ENCODE data around the gene SEZ6. TPM values are rescaled to one million over a fixed set of nuclear protein-coding genes. Genes with fewer than 3 reads are reported as not detected.

The SEZ6 gene
- total and polyA plus RNA-seq, 5 experiments from 2014 or later = 0.40 to 1.5 (median 0.85) TPM; not detected in 2

- H3K27ac Mint-ChIP-seq = peak overlapping the region in 6 of 10 donors; percentile 36 to 79 (median 51)
- H3K9me3 Mint-ChIP-seq = no peaks in the 10 kb centered on the region
- peak overlapping the region in 2 of 10 donors; percentile 19 to 29 for H3K4me3 Mint-ChIP-seq
- H3K4me1 Mint-ChIP-seq = peaks cover 0 to 9% (median 4%) of the 10 kb centered on the region in 4 donors
- ATAC-seq (no peak), DNase-seq (peak in 1 of 10 donors; percentile 12)
- no peaks in the 10 kb centered on the region for H3K27me3 Mint-ChIP-seq
- peaks cover 5 to 95% (median 18%) of the 10 kb centered on the region in 3 donors for H3K36me3 Mint-ChIP-seq
- POLR2A ChIA-PET = interaction anchor here (0.9 to 1.8 kb wide), 3 partner anchors 14 to 193 kb away, joined by 3 to 5 read pairs (median 3); partner anchors contain the start of gene RPL23A
These were observed 93.4 kb downstream of the SEZ6 start for GRCh38 chr17:28912281-28912937.

- POLR2A ChIA-PET = interaction anchor here (0.9 to 3.0 kb wide), 3 partner anchors 15 to 192 kb away, joined by 3 to 9 read pairs (median 5); partner anchors contain the start of genes PHF12 and RPL23A
- Mint-ChIP-seq H3K9me3 (no peaks in the 10 kb centered on the region), H3K4me3 (no peak overlapping the region), H3K36me3 (peaks cover 5 to 95% (median 18%) of the 10 kb centered on the region in 3 donors), H3K27me3 (no peaks in the 10 kb centered on the region), H3K27ac (peak overlapping the region in 1 of 10 donors; percentile 27), H3K4me1 (peaks cover 0 to 8% (median 5%) of the 10 kb centered on the region in 4 donors)
- ATAC-seq (no peak), DNase-seq (no peak)
These were observed 94.3 kb downstream of the SEZ6 start for GRCh38 chr17:28911411-28912045.

- peaks cover 0 to 7% (median 3%) of the 10 kb centered on the region in 4 donors for H3K4me1 Mint-ChIP-seq
- no peaks in the 10 kb centered on the region for H3K27me3 Mint-ChIP-seq
- no peak for ATAC-seq
- H3K9me3 Mint-ChIP-seq = no peaks in the 10 kb centered on the region
- H3K27ac Mint-ChIP-seq = peak overlapping the region in 1 of 10 donors; percentile 62
- DNase-seq = peak in 1 of 10 donors; percentile 27
- peaks cover 5 to 91% (median 18%) of the 10 kb centered on the region in 3 donors for H3K36me3 Mint-ChIP-seq
- POLR2A ChIA-PET = interaction anchor here (3.0 kb wide), 1 partner anchor 42 kb away, joined by 9 read pairs; the partner anchor contains the start of gene PHF12
- H3K4me3 Mint-ChIP-seq = no peak overlapping the region
These were observed 95.3 kb downstream of the SEZ6 start for GRCh38 chr17:28910534-28910933.

GRCh38 chr17:28908640-28909167 lies 97.1 kb downstream of the SEZ6 start:
- no peak for DNase-seq
- H3K27me3 Mint-ChIP-seq = no peaks in the 10 kb centered on the region
- POLR2A ChIA-PET = interaction anchor here (1.0 to 3.0 kb wide), 3 partner anchors 44 to 189 kb away, joined by 3 to 9 read pairs (median 3); partner anchors contain the start of genes PHF12 and RPL23A
- no peak overlapping the region for H3K4me3 Mint-ChIP-seq
- no peak for ATAC-seq
- peak overlapping the region in 2 of 10 donors; percentile 56 to 77 for H3K27ac Mint-ChIP-seq
- H3K9me3 Mint-ChIP-seq = no peaks in the 10 kb centered on the region
- H3K4me1 Mint-ChIP-seq = peaks cover 0 to 4% (median 2%) of the 10 kb centered on the region in 4 donors
- H3K36me3 Mint-ChIP-seq = peaks cover 0 to 82% (median 9%) of the 10 kb centered on the region in 3 donors

- Mint-ChIP-seq H3K36me3 (peaks cover 0 to 74% (median 7%) of the 10 kb centered on the region in 3 donors), H3K27ac (peak overlapping the region in 5 of 10 donors; percentile 47 to 87 (median 59)), H3K27me3 (no peaks in the 10 kb centered on the region), H3K4me1 (peaks cover 3 to 9% (median 5%) of the 10 kb centered on the region in 4 donors), H3K4me3 (no peak overlapping the region), H3K9me3 (no peaks in the 10 kb centered on the region)
- DNase-seq = no peak
- ATAC-seq = no peak
- POLR2A ChIA-PET = interaction anchor here (0.6 to 1.3 kb wide), 6 partner anchors 11 to 196 kb away, joined by 3 to 4 read pairs (median 3); partner anchors contain the start of genes PROCA1 and RPL23A
These were observed 97.9 kb downstream of the SEZ6 start for GRCh38 chr17:28907709-28908475.

GRCh38 chr17:28906706-28907438 lies 99.0 kb downstream of the SEZ6 start:
- DNase-seq (peak in 1 of 10 donors; percentile 34), ATAC-seq (no peak)
- H3K27me3 Mint-ChIP-seq = no peaks in the 10 kb centered on the region
- POLR2A ChIA-PET = interaction anchor here (0.7 to 1.1 kb wide), 3 partner anchors 9 to 14 kb away, joined by 3 to 4 read pairs (median 3); no protein-coding TSS in a partner anchor
- H3K36me3 Mint-ChIP-seq = peaks cover 0 to 64% (median 5%) of the 10 kb centered on the region in 3 donors
- peak overlapping the region in 8 of 10 donors; percentile 48 to 87 (median 62) for H3K27ac Mint-ChIP-seq
- H3K9me3 Mint-ChIP-seq = no peaks in the 10 kb centered on the region
- H3K4me1 Mint-ChIP-seq = peaks cover 7 to 14% (median 11%) of the 10 kb centered on the region in 4 donors
- no peak overlapping the region for H3K4me3 Mint-ChIP-seq

GRCh38 chr17:28906276-28906675 lies 99.6 kb downstream of the SEZ6 start:
- Mint-ChIP-seq H3K9me3 (no peaks in the 10 kb centered on the region), H3K27me3 (no peaks in the 10 kb centered on the region), H3K36me3 (peaks cover 0 to 58% (median 5%) of the 10 kb centered on the region in 3 donors), H3K4me1 (peaks cover 10 to 19% (median 17%) of the 10 kb centered on the region in 4 donors), H3K4me3 (peak overlapping the region in 1 of 10 donors; percentile 29), H3K27ac (peak overlapping the region in 5 of 10 donors; percentile 22 to 80 (median 51))
- ATAC-seq = no peak
- POLR2A ChIA-PET = interaction anchor here (0.7 kb wide), 1 partner anchor 10 kb away, joined by 3 read pairs; no protein-coding TSS in a partner anchor
- peak in 1 of 10 donors; percentile 52 for DNase-seq

Other genes with a start within 250 kb of the SEZ6 start
- gene FAM222B, start 163.2 kb downstream of the SEZ6 start, total RNA-seq = 10 to 100 TPM; 16.9 to 23.1 TPM
- 10 to 100 TPM in 1 of 3 donors, 1 to 10 TPM in 2; 7.5 to 20.0 (median 9.2) TPM for gene FAM222B, start 163.2 kb downstream of the SEZ6 start, polyA plus RNA-seq
- 10 to 100 TPM; 25.3 to 25.8 TPM for gene ERAL1, start 151.0 kb downstream of the SEZ6 start, total RNA-seq
- 10 to 100 TPM; 32.7 to 54.9 (median 38.0) TPM for gene ERAL1, start 151.0 kb downstream of the SEZ6 start, polyA plus RNA-seq
- gene FLOT2, start 108.3 kb downstream of the SEZ6 start, total RNA-seq = 100 to 1,000 TPM; 206 to 213 TPM
- gene FLOT2, start 108.3 kb downstream of the SEZ6 start, polyA plus RNA-seq = 100 to 1,000 TPM; 230 to 253 (median 237) TPM
- gene DHRS13, start 103.0 kb downstream of the SEZ6 start, total RNA-seq = 10 to 100 TPM; 46.1 to 47.3 TPM
- gene DHRS13, start 103.0 kb downstream of the SEZ6 start, polyA plus RNA-seq = 10 to 100 TPM; 17.1 to 22.8 (median 19.4) TPM
- gene PHF12, start 54.5 kb downstream of the SEZ6 start, total RNA-seq = 100 to 1,000 TPM; 117 to 124 TPM
- 10 to 100 TPM in 1 of 3 donors, 1 to 10 TPM in 2; 5.2 to 12.0 (median 6.2) TPM for gene PHF12, start 54.5 kb downstream of the SEZ6 start, polyA plus RNA-seq
- 1 to 10 TPM; 7.3 to 8.7 TPM for gene PIPOX, start 37.1 kb upstream of the SEZ6 start, total RNA-seq
- 1 to 10 TPM; 1.2 to 1.5 (median 1.3) TPM for gene PIPOX, start 37.1 kb upstream of the SEZ6 start, polyA plus RNA-seq
- 10 to 100 TPM; 63.6 to 69.3 TPM for gene MYO18A, start 174.4 kb upstream of the SEZ6 start, total RNA-seq
- 10 to 100 TPM in 1 of 3 donors, 1 to 10 TPM in 2; 4.6 to 12.6 (median 5.9) TPM for gene MYO18A, start 174.4 kb upstream of the SEZ6 start, polyA plus RNA-seq
- not detected for gene CRYBA1, start 240.8 kb upstream of the SEZ6 start, total RNA-seq
- not detected for gene CRYBA1, start 240.8 kb upstream of the SEZ6 start, polyA plus RNA-seq